ENCODE results near the gene PTPRN2.

DNA sequence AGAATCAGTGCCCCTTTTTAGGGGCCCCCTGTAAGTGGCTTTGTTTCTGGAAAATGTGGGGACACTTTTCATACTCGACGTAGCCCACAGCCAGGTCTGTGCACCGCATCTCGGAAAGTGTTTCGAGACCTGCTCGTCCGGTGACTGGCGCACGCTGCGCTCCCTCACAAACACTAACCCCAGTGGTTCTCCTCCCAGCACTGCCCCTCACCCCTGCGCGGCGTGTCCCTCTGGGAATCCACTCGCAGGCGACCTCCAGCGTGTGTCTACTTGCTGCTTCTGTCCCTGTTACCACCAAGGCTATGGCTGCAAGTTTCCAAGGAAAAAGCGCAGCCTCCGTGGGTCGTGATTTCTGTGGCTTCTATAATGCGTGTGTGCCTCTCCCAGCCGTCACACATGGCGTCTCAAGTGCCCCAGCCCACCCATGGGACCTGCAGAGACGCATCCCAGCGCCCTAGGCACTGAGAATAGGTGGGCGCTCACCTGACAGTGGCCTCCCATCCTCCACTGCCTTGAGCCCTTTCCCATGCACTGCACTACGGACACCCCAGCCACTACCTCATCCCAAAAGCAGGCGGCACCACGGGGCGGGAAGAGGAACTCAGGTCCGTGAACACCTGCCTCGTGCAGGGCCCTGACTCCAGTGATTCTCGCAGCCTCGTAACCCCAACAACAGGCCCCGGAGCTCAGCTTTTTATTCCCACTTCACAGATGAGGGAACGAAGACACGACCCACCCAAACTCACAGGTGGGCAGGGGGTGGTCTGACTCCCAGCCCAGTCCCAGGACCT lies 49.3 kb downstream of the PTPRN2 start:
- TF ChIP-seq EZH2 (IDR thresholded peaks at IDR 0.05; ENCODE audit: borderline replicate concordance, low read depth, low read length, poor library complexity, severe bottlenecking) = no peak
- TF ChIP-seq, protein P1, sequence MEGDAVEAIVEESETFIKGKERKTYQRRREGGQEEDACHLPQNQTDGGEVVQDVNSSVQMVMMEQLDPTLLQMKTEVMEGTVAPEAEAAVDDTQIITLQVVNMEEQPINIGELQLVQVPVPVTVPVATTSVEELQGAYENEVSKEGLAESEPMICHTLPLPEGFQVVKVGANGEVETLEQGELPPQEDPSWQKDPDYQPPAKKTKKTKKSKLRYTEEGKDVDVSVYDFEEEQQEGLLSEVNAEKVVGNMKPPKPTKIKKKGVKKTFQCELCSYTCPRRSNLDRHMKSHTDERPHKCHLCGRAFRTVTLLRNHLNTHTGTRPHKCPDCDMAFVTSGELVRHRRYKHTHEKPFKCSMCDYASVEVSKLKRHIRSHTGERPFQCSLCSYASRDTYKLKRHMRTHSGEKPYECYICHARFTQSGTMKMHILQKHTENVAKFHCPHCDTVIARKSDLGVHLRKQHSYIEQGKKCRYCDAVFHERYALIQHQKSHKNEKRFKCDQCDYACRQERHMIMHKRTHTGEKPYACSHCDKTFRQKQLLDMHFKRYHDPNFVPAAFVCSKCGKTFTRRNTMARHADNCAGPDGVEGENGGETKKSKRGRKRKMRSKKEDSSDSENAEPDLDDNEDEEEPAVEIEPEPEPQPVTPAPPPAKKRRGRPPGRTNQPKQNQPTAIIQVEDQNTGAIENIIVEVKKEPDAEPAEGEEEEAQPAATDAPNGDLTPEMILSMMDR (conservative IDR thresholded peaks at IDR 0.05; ENCODE audit: low read depth, low read length) = no peak

All from A673 (cell line).